ENCODE measurements around the gene IL1RAPL2. TPM values are rescaled to one million over a fixed set of nuclear protein-coding genes. Genes with fewer than 3 reads are reported as not detected.

Gene IL1RAPL2
- polyA plus RNA-seq, 3 donors = not detected

DNA sequence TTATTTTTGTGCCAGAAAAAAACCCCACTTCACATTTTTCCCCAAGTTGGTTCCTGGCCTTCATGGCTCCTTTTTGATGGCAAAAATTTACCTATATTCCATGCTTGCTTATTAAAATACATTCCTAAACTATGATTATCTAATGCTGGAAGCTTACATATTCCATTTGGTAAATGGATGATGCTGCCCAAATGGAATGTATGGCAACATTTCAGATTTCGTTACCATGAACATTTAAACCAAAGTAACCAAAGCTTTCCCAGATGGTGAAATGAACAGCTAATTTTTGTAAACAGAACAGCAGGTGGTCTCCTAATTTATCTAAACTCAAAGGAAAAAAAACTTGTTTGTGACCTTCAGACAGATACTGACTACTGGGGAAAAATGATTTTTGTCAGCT, 765.2 kb downstream of the IL1RAPL2 start:
- H3K36me3 Mint-ChIP-seq = no peaks in the 10 kb centered on the region
- WGBS (ENCODE audit: insufficient coverage) = no CpG with 5 or more reads among the region's 1 CpG
- H3K27ac Mint-ChIP-seq = no peak overlapping the region

DNA sequence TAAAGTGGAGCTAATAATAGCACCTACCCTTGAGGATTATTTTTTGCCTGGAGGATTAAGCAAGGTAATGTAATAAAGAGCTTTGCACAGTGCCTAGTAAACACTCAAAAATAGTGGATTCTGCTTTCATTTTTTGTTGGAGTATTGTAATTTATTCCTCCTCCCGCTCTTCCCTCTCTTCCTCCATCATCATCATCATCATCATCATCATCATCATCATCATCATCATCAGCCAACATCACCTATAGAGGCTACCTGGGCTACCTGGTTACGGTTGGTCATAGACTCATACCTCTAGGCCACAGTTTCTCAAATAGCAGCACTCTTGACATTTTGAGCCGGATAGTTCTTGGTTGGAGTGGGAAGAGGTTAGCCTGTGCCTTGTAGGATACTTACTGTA, 781.4 kb downstream of the IL1RAPL2 start:
- no peaks in the 10 kb centered on the region for H3K36me3 Mint-ChIP-seq
- H3K9me3 ChIP-seq (replicated peaks in 1 of 2; ENCODE audit: control insufficient read depth in 1 of 2, insufficient read depth in 1 of 2, low read length in 2 of 2) = no peaks in the 10 kb centered on the region

More for the DNA sequence above, 765.2 kb downstream of the IL1RAPL2 start:
- no peak for DNase-seq
- Histone ChIP-seq H3K4me3 (replicated peaks in 1 of 3; ENCODE audit: low read depth in 2 of 3, low read length in 3 of 3) (no peak overlapping the region), H4K20me1 (ENCODE audit: insufficient read depth, low read length) (no peaks in the 10 kb centered on the region), H3K27ac (ENCODE audit: low read depth in 1 of 2, low read length in 2 of 2) (no peak overlapping the region), H3K27me3 (ENCODE audit: control insufficient read depth in 2 of 2, insufficient read depth in 2 of 2, low read length in 2 of 2) (no peaks in the 10 kb centered on the region), H2AFZ (ENCODE audit: insufficient read depth, low read depth, low read length, poor library complexity, severe bottlenecking) (no peak overlapping the region), H3K36me3 (replicated peaks in 1 of 2; ENCODE audit: control insufficient read depth in 1 of 2, insufficient read depth in 2 of 2, low read length in 2 of 2) (no peaks in the 10 kb centered on the region), H3K4me2 (replicated peaks; ENCODE audit: extremely low read depth, low read length, poor library complexity, severe bottlenecking) (no peak overlapping the region), H3K9ac (ENCODE audit: insufficient read depth, low read length, poor library complexity, severe bottlenecking) (no peak overlapping the region), H3K79me2 (ENCODE audit: insufficient read depth, low read length) (no peaks in the 10 kb centered on the region), H3K4me1 (ENCODE audit: control insufficient read depth in 1 of 2, insufficient read depth in 2 of 2, low read length in 2 of 2) (no peaks in the 10 kb centered on the region), H3K9me3 (replicated peaks in 1 of 2; ENCODE audit: control insufficient read depth in 1 of 2, insufficient read depth in 1 of 2, low read length in 2 of 2) (no peaks in the 10 kb centered on the region)
- TF ChIP-seq, protein P1, sequence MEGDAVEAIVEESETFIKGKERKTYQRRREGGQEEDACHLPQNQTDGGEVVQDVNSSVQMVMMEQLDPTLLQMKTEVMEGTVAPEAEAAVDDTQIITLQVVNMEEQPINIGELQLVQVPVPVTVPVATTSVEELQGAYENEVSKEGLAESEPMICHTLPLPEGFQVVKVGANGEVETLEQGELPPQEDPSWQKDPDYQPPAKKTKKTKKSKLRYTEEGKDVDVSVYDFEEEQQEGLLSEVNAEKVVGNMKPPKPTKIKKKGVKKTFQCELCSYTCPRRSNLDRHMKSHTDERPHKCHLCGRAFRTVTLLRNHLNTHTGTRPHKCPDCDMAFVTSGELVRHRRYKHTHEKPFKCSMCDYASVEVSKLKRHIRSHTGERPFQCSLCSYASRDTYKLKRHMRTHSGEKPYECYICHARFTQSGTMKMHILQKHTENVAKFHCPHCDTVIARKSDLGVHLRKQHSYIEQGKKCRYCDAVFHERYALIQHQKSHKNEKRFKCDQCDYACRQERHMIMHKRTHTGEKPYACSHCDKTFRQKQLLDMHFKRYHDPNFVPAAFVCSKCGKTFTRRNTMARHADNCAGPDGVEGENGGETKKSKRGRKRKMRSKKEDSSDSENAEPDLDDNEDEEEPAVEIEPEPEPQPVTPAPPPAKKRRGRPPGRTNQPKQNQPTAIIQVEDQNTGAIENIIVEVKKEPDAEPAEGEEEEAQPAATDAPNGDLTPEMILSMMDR (IDR thresholded peaks at IDR 0.05) = no peak
- Mint-ChIP-seq H3K4me1 (no peaks in the 10 kb centered on the region), H3K9me3 (peaks cover 0 to 4% (median 0%) of the 10 kb centered on the region in 7 donors), H3K27me3 (ENCODE audit: low read depth in 3 of 3) (no peaks in the 10 kb centered on the region), H3K4me3 (no peak overlapping the region)
- intact Hi-C loops (cut with micrococcal nuclease) = no loop called here

More for the DNA sequence above, 781.4 kb downstream of the IL1RAPL2 start:
- H3K4me3 Mint-ChIP-seq = no peak overlapping the region
- H3K4me1 Mint-ChIP-seq = no peaks in the 10 kb centered on the region
- TF ChIP-seq, protein P1 (IDR thresholded peaks at IDR 0.05) = no peak
- WGBS (ENCODE audit: insufficient coverage) = no CpG with 5 or more reads among the region's 3 CpGs
- H3K27ac ChIP-seq (ENCODE audit: low read depth in 1 of 2, low read length in 2 of 2) = no peak overlapping the region
- H3K9ac ChIP-seq (ENCODE audit: insufficient read depth, low read length, poor library complexity, severe bottlenecking) = no peak overlapping the region
- no peaks in the 10 kb centered on the region for H3K79me2 ChIP-seq (ENCODE audit: insufficient read depth, low read length)
- H3K27ac Mint-ChIP-seq = peak overlapping the region in 1 of 7 donors; percentile 7
- no peak overlapping the region for H3K4me2 ChIP-seq (replicated peaks; ENCODE audit: extremely low read depth, low read length, poor library complexity, severe bottlenecking)
- H3K4me1 ChIP-seq (ENCODE audit: control insufficient read depth in 1 of 2, insufficient read depth in 2 of 2, low read length in 2 of 2) = no peaks in the 10 kb centered on the region
- DNase-seq = no peak
- no peak overlapping the region for H2AFZ ChIP-seq (ENCODE audit: insufficient read depth, low read depth, low read length, poor library complexity, severe bottlenecking)
- peaks cover 0 to 6% (median 3%) of the 10 kb centered on the region in 7 donors for H3K9me3 Mint-ChIP-seq
- no peaks in the 10 kb centered on the region for H3K27me3 ChIP-seq (ENCODE audit: control insufficient read depth in 2 of 2, insufficient read depth in 2 of 2, low read length in 2 of 2)
- no peaks in the 10 kb centered on the region for H3K27me3 Mint-ChIP-seq (ENCODE audit: low read depth in 3 of 3)
- H3K36me3 ChIP-seq (replicated peaks in 1 of 2; ENCODE audit: control insufficient read depth in 1 of 2, insufficient read depth in 2 of 2, low read length in 2 of 2) = no peaks in the 10 kb centered on the region
- intact Hi-C loops (cut with micrococcal nuclease) = no loop called here
- H3K4me3 ChIP-seq (replicated peaks in 1 of 3; ENCODE audit: low read depth in 2 of 3, low read length in 3 of 3) = no peak overlapping the region
- H4K20me1 ChIP-seq (ENCODE audit: insufficient read depth, low read length) = no peaks in the 10 kb centered on the region
